ENCODE data around the gene ADAMTSL1.

Gene ADAMTSL1

GRCh38 chr9:18791074-18791473, 317.1 kb downstream of the ADAMTSL1 start:
- TF ChIP-seq ELF4 (IDR thresholded peaks at IDR 0.05) (no peak), PKNOX1 (IDR thresholded peaks at IDR 0.05) (no peak)
- ChIA-PET CTCF (interaction anchor here (0.6 to 1.5 kb wide), 5 partner anchors 9 to 202 kb away, joined by 3 to 6 read pairs (median 3); no protein-coding TSS in a partner anchor), POLR2A (no interaction called here)
- DNase-seq (ENCODE audit: extremely low spot score) = peak; percentile 79

GRCh38 chr9:18793122-18793521, 319.2 kb downstream of the ADAMTSL1 start:
- no peak for TF ChIP-seq CTBP1 (IDR thresholded peaks at IDR 0.05; ENCODE audit: borderline replicate concordance)
- POLR2A ChIA-PET = no interaction called here
- CTCF ChIA-PET = no interaction called here
- DNase-seq (ENCODE audit: extremely low spot score) = no peak

- ChIA-PET CTCF (no interaction called here), POLR2A (no interaction called here)
- TF ChIP-seq L3MBTL2 (conservative IDR thresholded peaks at IDR 0.05) = no peak
- TF ChIP-seq CTBP1 (IDR thresholded peaks at IDR 0.05; ENCODE audit: borderline replicate concordance) = no peak
- no peak for TF ChIP-seq NFRKB (IDR thresholded peaks at IDR 0.05)
- TF ChIP-seq ZNF384 (IDR thresholded peaks at IDR 0.05) = no peak
- TF ChIP-seq FOXK2 (IDR thresholded peaks at IDR 0.05) = no peak
- TF ChIP-seq LEF1 (IDR thresholded peaks at IDR 0.05; ENCODE audit: borderline replicate concordance) = no peak
- no peak for TF ChIP-seq HDGF (IDR thresholded peaks at IDR 0.05; ENCODE audit: borderline replicate concordance)
- no peak for TF ChIP-seq FOXM1 (IDR thresholded peaks at IDR 0.05; ENCODE audit: borderline replicate concordance)
- TF ChIP-seq TARDBP (IDR thresholded peaks at IDR 0.05) = no peak
- no peak for TF ChIP-seq PKNOX1 (IDR thresholded peaks at IDR 0.05)
- no peak for TF ChIP-seq SUZ12 (IDR thresholded peaks at IDR 0.05)
- TF ChIP-seq ARNT (IDR thresholded peaks at IDR 0.05) = no peak
- no peak for TF ChIP-seq BHLHE40 (IDR thresholded peaks at IDR 0.05; ENCODE audit: borderline replicate concordance)
- no peak for TF ChIP-seq FOXA1 (IDR thresholded peaks at IDR 0.05)
- TF ChIP-seq SP1 (IDR thresholded peaks at IDR 0.05) = no peak
- TF ChIP-seq ELF4 (IDR thresholded peaks at IDR 0.05) = no peak
- DNase-seq (ENCODE audit: extremely low spot score) = no peak
Measured at GRCh38 chr9:18795947-18796671, 322.2 kb downstream of the ADAMTSL1 start.

GRCh38 chr9:18796696-18797270, 322.8 kb downstream of the ADAMTSL1 start:
- DNase-seq (ENCODE audit: extremely low spot score) = no peak
- CTCF ChIA-PET = no interaction called here
- TF ChIP-seq L3MBTL2 (conservative IDR thresholded peaks at IDR 0.05) (no peak), FOXM1 (IDR thresholded peaks at IDR 0.05; ENCODE audit: borderline replicate concordance) (no peak), SP1 (IDR thresholded peaks at IDR 0.05) (no peak), SUZ12 (IDR thresholded peaks at IDR 0.05) (no peak), LEF1 (IDR thresholded peaks at IDR 0.05; ENCODE audit: borderline replicate concordance) (no peak), ZNF384 (IDR thresholded peaks at IDR 0.05) (no peak), TARDBP (IDR thresholded peaks at IDR 0.05) (no peak), PKNOX1 (IDR thresholded peaks at IDR 0.05) (no peak), NFRKB (IDR thresholded peaks at IDR 0.05) (no peak), FOXK2 (IDR thresholded peaks at IDR 0.05) (no peak)
- POLR2A ChIA-PET = no interaction called here

GRCh38 chr9:18798106-18798505, 324.2 kb downstream of the ADAMTSL1 start:
- CTCF ChIA-PET = no interaction called here

More at GRCh38 chr9:18798106-18798505, 324.2 kb downstream of the ADAMTSL1 start:
- TF ChIP-seq TARDBP (IDR thresholded peaks at IDR 0.05) (no peak), FOXM1 (IDR thresholded peaks at IDR 0.05; ENCODE audit: borderline replicate concordance) (no peak), CTBP1 (IDR thresholded peaks at IDR 0.05; ENCODE audit: borderline replicate concordance) (no peak), SP1 (IDR thresholded peaks at IDR 0.05) (no peak), PKNOX1 (IDR thresholded peaks at IDR 0.05) (no peak), LEF1 (IDR thresholded peaks at IDR 0.05; ENCODE audit: borderline replicate concordance) (no peak), ARNT (IDR thresholded peaks at IDR 0.05) (no peak), FOXK2 (IDR thresholded peaks at IDR 0.05) (no peak), ZNF384 (IDR thresholded peaks at IDR 0.05) (no peak), NFRKB (IDR thresholded peaks at IDR 0.05) (no peak), SUZ12 (IDR thresholded peaks at IDR 0.05) (no peak), BHLHE40 (IDR thresholded peaks at IDR 0.05; ENCODE audit: borderline replicate concordance) (no peak), HDGF (IDR thresholded peaks at IDR 0.05; ENCODE audit: borderline replicate concordance) (no peak), FOXA1 (IDR thresholded peaks at IDR 0.05) (no peak), L3MBTL2 (conservative IDR thresholded peaks at IDR 0.05) (no peak), ELF4 (IDR thresholded peaks at IDR 0.05) (no peak)
- DNase-seq (ENCODE audit: extremely low spot score) = no peak
- POLR2A ChIA-PET = no interaction called here

Measured in HEK293T (cell line).